Measurements from ENCODE around the gene DCLK2.

GRCh38 chr4:150278206-150278605 lies 200.0 kb downstream of the DCLK2 start:
- TF ChIP-seq, protein P1, sequence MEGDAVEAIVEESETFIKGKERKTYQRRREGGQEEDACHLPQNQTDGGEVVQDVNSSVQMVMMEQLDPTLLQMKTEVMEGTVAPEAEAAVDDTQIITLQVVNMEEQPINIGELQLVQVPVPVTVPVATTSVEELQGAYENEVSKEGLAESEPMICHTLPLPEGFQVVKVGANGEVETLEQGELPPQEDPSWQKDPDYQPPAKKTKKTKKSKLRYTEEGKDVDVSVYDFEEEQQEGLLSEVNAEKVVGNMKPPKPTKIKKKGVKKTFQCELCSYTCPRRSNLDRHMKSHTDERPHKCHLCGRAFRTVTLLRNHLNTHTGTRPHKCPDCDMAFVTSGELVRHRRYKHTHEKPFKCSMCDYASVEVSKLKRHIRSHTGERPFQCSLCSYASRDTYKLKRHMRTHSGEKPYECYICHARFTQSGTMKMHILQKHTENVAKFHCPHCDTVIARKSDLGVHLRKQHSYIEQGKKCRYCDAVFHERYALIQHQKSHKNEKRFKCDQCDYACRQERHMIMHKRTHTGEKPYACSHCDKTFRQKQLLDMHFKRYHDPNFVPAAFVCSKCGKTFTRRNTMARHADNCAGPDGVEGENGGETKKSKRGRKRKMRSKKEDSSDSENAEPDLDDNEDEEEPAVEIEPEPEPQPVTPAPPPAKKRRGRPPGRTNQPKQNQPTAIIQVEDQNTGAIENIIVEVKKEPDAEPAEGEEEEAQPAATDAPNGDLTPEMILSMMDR (IDR thresholded peaks at IDR 0.05; ENCODE audit: low read depth, low read length), result no peak
- no peak for TF ChIP-seq EZH2phosphoT487 (IDR thresholded peaks at IDR 0.05; ENCODE audit: low read depth)

All from OCI-LY3 (cell line).